NCI-H128 (cell line): ENCODE results near the gene GAL3ST3.
A peak's percentile ranks its signal among the peaks of the same experiment; 100 is the strongest.
"Not testable (repeated sequence)": the region's sequence is repeated elsewhere in the genome, so short reads cannot be mapped to it uniquely, and the experiment has no call there.

Experiments used
- DNase-seq: peaks from one replicate; lab custom pipeline; 2025; ENCODE audit not compliant: unreplicated experiment; lab: John Stamatoyannopoulos, UW

The GAL3ST3 gene

GRCh38 chr11:66045177-66045639, 3.8 kb downstream of the GAL3ST3 start:
- DNase-seq, result peak; percentile 39

- no peak for DNase-seq
These were observed 4.2 kb downstream of the GAL3ST3 start for GRCh38 chr11:66044757-66045156.

- DNase-seq, result no peak
These were observed 5.7 kb downstream of the GAL3ST3 start for GRCh38 chr11:66042996-66043906.

- no peak for DNase-seq
These were observed 6.5 kb downstream of the GAL3ST3 start for GRCh38 chr11:66042227-66042995.

- DNase-seq, result no peak
These were observed 9.2 kb downstream of the GAL3ST3 start for GRCh38 chr11:66039765-66040164.

- DNase-seq, result no peak
These were observed 11.6 kb downstream of the GAL3ST3 start for GRCh38 chr11:66037327-66037726.

GRCh38 chr11:66036334-66036710, 12.6 kb downstream of the GAL3ST3 start:
- DNase-seq, result no peak

- no peak for DNase-seq
These were observed 13.2 kb downstream of the GAL3ST3 start for GRCh38 chr11:66035653-66036333.

- DNase-seq, result no peak
These were observed 15.8 kb downstream of the GAL3ST3 start for GRCh38 chr11:66032957-66033735.

- DNase-seq, result no peak
These were observed 22.9 kb downstream of the GAL3ST3 start, which contains the start of gene CATSPER1 for GRCh38 chr11:66026017-66026529. Gene CATSPER1, minus strand, starts transcription at chr11:66026479. Its CDS starts 100 bp downstream, at chr11:66026379.

GRCh38 chr11:66023186-66023440, 25.8 kb downstream of the GAL3ST3 start:
- DNase-seq, result not testable (repeated sequence)

GRCh38 chr11:66022401-66023185, 26.4 kb downstream of the GAL3ST3 start:
- DNase-seq, result peak; percentile 53

- no peak for DNase-seq
These were observed 28.2 kb downstream of the GAL3ST3 start for GRCh38 chr11:66020618-66021357.

GRCh38 chr11:66020212-66020611, 28.7 kb downstream of the GAL3ST3 start:
- no peak for DNase-seq

- DNase-seq, result no peak
These were observed 31.6 kb downstream of the GAL3ST3 start for GRCh38 chr11:66017321-66017720.

- DNase-seq, result no peak
These were observed 32.2 kb downstream of the GAL3ST3 start for GRCh38 chr11:66016793-66017177.

GRCh38 chr11:66015936-66016792, 32.8 kb downstream of the GAL3ST3 start:
- no peak for DNase-seq

GRCh38 chr11:66015454-66015881, 33.5 kb downstream of the GAL3ST3 start:
- DNase-seq, result no peak
